ENCODE measurements around the gene PRKAB2.
"Not testable (repeated sequence)": the region's sequence is repeated elsewhere in the genome, so short reads cannot be mapped to it uniquely, and the experiment has no call there.

The PRKAB2 gene

GRCh38 chr1:147171399-147172167, 687 bp downstream of the PRKAB2 start:
- peak; percentile 28 for DNase-seq

GRCh38 chr1:147169840-147170674, 2.2 kb downstream of the PRKAB2 start:
- DNase-seq: no peak

GRCh38 chr1:147169171-147169570, 3.1 kb downstream of the PRKAB2 start:
- DNase-seq: no peak

GRCh38 chr1:147168626-147169058, 3.6 kb downstream of the PRKAB2 start:
- DNase-seq: peak; percentile 47

- peak; percentile 92 for DNase-seq
These were observed 4.9 kb downstream of the PRKAB2 start for GRCh38 chr1:147167365-147167764.

DNA sequence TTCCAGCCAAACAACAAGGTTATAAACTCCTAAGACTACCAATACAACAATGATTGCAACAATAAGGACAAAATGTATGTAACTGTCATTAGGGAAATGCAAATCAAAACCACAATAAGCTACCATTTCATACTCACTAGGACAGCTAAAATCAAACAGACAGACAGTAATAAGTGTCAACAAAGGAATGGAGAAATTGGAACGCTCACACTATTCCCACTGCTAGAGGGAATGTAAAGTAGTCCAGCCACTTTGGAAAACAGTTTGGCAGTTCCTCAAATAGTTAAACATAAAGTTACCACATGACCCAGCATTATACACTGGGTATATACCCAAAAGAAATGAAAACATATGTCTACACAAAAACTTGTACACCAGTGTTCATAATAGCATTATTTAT, 9.3 kb downstream of the PRKAB2 start:
- no peak for DNase-seq

DNA sequence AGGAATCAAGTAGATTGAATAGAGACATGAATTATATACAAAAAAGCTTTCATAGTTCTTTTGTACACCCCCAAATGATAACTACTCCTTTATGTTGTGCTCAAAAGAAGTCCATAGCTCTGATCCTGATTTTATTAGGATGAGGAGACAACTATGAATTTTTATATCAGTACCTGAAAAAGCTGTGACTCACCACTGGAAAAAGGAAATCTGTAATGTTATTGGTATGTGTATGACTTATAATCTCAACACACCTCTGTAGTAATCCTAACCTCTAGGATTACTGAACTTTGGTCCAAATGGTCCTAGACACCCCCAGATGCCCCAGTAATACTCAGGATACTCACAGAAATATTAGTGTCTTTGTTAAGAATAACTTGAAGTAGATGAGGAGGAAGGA, 10.2 kb downstream of the PRKAB2 start:
- no peak for DNase-seq

DNA sequence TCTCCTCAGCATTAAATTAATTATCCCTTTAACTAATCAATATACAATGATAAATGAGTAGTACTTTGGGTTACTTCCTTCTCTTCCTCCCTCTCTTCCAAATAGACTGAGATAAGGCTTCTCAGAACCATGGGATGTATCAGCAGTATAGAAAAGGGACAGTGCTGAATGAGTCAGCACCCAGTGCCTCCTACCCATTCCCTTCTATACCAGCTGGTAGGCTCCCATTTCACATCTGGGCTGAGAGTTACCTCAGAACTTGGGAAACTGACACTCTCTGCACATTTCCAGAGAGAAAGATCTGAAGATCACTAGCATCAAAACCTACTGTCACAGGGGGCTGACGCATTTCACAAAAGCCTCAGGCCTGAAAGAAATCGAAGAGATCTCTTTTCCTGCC, 15.2 kb downstream of the PRKAB2 start:
- not testable (repeated sequence) for DNase-seq

- DNase-seq: no peak
These were observed 15.6 kb downstream of the PRKAB2 start for GRCh38 chr1:147156642-147157041.

DNA sequence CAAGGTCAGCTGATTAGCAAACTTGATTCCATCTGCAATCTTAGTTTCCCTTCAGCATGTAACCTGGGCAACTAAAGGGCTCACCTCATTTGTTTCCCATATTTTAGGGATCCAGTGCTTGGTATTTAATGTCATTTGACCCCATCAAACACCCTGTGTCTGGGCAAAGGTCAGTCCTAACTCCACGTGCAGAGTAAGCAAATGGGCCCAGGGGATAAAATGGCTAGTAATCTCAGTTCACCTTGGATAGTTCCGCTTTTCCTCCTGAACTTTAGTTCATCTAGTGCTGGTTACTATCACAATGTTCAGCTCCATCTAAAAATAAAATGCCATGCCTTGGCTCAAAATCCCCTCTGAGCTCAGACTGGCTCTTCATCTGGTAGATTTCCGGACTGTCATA, 19.5 kb downstream of the PRKAB2 start:
- no peak for DNase-seq

DNA sequence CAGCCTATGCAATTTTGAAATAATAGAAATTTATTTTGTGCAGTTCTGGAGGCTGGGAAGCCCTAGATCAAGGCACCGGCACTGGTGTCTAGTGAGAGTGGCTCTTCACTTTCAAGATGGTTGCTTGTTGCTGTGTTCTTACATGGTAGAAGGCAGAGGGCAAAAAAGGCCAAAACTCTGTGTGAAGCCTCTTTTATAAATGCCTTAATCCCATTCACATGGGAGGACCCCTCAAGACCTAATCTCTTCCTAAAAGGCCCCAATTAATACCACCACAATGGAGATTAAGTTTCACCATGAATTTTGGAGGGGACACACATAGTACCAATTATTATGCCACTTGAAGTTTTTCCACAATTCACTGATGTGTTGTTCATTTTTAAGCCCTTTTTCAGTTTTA, 21.0 kb downstream of the PRKAB2 start:
- DNase-seq: no peak

DNA sequence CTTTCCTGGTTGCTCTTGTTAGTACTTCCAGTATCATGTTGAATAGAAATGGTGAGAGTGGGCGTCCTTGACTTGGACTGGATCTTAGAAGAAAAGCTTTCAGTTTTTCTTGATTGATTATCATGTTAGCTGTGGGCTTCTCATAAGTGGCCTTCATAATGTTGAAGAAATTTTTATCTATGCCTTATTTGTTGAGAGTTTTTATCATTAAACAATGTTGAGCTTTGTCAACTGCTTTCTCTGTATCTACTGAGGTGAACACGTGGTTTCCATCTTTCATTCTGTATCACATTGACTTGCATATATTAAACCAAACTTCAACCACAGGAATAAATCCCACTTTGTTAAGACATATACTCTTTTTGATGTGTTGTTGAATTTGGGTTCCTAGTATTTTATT, 29.4 kb downstream of the PRKAB2 start:
- no peak for DNase-seq

DNA sequence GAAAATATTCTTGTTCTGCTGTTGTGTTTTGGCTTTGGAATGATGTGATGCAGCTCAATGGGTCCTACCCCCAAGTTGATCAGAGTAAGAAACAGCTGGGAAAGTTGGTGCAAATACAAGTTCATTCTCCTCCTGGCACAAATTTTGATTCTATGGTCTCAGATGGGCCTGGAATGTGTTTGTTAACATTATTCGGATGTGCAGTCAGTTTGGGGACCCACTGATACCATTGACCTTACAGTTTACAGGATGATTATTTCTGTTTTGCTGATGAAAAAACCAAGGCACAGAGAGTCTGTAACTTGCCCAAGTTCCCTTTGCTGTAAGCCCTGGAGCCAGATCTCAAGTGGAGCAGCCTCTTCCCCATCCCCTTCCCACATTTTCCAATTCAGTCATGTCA, 41.5 kb downstream of the PRKAB2 start:
- not testable (repeated sequence) for DNase-seq

- no peak for DNase-seq
These were observed 43.0 kb downstream of the PRKAB2 start for GRCh38 chr1:147129116-147129873.

DNA sequence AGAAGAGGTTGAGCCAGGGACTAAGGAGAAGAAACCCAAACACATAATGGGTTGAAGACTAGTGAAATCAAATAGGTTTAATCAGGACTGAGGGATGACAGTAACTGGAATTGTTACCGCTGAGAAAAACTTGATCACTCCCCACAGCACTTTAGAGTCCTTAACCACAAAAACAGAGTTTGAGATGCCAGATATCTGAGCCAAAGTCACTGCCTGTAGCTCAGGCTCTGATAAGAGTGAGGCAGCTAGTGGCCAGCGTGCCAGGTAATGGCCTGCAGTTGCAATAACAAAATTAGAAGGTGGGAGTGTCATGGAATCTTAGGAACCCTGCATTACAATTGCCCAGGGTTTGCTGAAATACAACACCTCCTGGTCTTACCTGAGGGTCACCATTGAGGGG, 48.0 kb downstream of the PRKAB2 start:
- no peak for DNase-seq

DNA sequence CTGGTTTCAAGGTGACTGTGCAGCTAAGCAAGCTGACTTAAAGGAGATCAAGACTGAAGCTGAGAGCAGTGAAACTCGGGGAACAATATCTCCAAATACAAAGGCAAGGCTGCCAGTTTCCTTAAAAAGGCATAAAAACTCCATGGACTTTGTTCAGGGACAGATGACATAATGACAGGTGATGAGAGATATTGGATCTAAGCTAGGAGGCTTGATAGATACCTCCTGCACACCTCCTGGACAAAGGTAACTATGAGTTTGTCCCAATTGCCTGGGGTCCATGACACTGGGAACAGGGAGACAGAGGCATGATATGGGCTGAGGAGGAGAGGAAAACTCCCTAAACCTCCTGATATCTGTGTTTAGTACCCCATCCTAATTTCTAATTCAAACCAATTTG, 55.2 kb downstream of the PRKAB2 start:
- DNase-seq: no peak

GRCh38 chr1:147115496-147115895, 56.8 kb downstream of the PRKAB2 start:
- no peak for DNase-seq

- DNase-seq: not testable (repeated sequence)
These were observed 57.2 kb downstream of the PRKAB2 start for GRCh38 chr1:147115079-147115478.

GRCh38 chr1:147114353-147114752, 57.9 kb downstream of the PRKAB2 start:
- DNase-seq: not testable (repeated sequence)

DNA sequence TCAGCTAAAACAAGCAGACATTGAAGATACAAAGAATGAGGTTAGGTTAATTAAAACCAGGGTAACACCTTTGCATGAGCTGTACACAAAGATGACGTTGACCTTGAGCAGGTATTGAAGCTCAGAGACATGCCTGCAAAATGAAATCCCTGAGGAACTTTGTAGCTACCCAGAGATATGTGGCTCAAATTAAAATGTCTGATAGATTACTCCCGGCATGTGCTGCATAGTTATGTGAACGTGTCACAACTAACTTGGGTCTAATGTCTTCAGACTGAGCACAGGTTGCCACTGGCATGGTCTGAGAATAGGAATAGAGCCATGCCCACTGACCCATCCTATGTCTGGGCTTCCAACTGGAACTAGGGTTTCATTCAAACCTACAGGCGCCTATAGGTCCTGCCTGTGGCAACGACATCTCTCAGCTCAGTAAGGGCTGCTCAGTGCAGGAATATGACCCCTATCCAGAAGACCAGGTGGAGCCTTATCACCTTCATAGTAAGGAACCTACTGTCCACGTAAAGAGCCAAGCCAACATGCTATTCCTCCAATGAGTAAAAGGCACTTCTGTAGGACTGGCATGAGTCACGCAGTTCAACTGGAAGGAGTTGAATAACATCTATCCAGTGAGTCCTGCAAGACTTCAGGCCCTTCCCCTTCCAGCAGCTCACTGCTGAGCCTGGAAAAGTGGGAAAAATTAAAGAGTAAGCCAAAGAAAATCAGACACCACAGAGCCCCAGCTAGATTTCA, 60.7 kb downstream of the PRKAB2 start:
- DNase-seq: no peak

DNA sequence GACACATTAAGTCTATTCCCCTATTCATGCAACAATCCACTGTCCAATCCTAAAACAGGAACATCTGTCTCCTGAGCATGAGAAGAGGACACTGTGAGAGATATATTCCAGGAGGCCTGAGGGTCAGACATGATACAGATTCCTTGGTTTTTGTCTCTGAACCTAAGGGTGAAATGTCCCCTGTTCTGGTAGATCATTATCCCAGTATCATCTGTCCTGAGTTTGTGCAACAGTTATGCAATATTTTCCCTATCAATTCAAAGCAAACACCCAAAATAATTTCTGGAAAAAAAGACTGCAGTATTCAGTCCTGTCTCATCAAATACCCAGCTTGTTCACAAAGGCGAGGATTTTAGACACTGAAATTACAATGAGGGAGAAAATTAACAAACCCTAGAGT, 61.4 kb downstream of the PRKAB2 start:
- no peak for DNase-seq

GRCh38 chr1:147110434-147110833, 61.8 kb downstream of the PRKAB2 start:
- no peak for DNase-seq

DNA sequence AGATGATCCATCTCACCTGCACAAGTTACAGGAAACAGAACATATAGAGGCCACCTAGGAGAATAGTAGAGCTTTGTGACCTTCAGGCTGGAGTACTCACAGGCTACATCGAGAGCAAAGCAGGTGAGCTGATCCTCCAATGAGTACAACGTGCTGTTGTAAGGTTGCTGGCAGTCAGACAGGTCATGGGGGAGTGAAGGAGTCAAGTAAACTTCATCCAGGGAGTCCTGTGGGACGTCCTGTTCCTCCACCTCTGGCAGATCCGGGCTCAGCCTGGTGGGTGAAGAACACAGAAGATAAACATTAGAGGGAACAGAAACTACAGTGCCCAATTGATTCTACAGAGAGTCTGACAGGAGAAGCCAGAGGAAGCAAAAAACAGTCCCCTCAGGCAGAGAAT, 62.5 kb downstream of the PRKAB2 start:
- DNase-seq: no peak

All from EL (cell line).